ENCODE results near the gene DCHS2.

GRCh38 chr4:154230091-154230490 lies 261.5 kb downstream of the DCHS2 start:
- TF ChIP-seq CTCF (IDR thresholded peaks at IDR 0.05) (no peak), POLR2A (IDR thresholded peaks at IDR 0.05) (no peak)

Measured in esophagus squamous epithelium (tissue), 4 donors.